ENCODE data around the gene NFKBIL1.

DNA sequence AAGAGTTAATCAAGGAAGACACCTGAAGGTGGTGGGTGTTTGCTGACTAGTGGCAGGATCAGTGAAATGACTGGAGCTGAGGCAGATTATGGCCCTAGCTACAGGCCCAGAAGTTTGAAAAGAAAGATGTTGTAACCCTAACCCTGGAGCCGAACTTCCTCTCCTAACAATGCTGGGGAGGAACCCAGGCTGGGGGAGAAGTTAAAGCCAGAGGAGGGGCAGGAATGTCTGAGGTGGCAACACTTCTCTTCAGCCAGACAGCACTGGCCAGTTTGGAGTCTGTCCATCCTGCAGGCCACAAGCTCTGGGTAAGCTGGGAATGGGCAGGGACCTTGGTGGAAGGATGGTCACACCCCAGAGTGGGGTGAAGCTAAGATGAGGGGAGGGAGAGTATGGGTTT lies 38.6 kb downstream of the NFKBIL1 start, which contains the start of gene LST1:
- TF ChIP-seq, protein P1, sequence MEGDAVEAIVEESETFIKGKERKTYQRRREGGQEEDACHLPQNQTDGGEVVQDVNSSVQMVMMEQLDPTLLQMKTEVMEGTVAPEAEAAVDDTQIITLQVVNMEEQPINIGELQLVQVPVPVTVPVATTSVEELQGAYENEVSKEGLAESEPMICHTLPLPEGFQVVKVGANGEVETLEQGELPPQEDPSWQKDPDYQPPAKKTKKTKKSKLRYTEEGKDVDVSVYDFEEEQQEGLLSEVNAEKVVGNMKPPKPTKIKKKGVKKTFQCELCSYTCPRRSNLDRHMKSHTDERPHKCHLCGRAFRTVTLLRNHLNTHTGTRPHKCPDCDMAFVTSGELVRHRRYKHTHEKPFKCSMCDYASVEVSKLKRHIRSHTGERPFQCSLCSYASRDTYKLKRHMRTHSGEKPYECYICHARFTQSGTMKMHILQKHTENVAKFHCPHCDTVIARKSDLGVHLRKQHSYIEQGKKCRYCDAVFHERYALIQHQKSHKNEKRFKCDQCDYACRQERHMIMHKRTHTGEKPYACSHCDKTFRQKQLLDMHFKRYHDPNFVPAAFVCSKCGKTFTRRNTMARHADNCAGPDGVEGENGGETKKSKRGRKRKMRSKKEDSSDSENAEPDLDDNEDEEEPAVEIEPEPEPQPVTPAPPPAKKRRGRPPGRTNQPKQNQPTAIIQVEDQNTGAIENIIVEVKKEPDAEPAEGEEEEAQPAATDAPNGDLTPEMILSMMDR (IDR thresholded peaks at IDR 0.05): no peak
- no peak for TF ChIP-seq EP300 (IDR thresholded peaks at IDR 0.05)
